ENCODE results near the gene SIAH3.

- TF ChIP-seq EZH2 (optimal IDR thresholded peaks at IDR 0.05; ENCODE audit: low read depth, low read length) (no peak), EZH2phosphoT487 (IDR thresholded peaks at IDR 0.05; ENCODE audit: low read length) (no peak)
- TF ChIP-seq, protein P1, sequence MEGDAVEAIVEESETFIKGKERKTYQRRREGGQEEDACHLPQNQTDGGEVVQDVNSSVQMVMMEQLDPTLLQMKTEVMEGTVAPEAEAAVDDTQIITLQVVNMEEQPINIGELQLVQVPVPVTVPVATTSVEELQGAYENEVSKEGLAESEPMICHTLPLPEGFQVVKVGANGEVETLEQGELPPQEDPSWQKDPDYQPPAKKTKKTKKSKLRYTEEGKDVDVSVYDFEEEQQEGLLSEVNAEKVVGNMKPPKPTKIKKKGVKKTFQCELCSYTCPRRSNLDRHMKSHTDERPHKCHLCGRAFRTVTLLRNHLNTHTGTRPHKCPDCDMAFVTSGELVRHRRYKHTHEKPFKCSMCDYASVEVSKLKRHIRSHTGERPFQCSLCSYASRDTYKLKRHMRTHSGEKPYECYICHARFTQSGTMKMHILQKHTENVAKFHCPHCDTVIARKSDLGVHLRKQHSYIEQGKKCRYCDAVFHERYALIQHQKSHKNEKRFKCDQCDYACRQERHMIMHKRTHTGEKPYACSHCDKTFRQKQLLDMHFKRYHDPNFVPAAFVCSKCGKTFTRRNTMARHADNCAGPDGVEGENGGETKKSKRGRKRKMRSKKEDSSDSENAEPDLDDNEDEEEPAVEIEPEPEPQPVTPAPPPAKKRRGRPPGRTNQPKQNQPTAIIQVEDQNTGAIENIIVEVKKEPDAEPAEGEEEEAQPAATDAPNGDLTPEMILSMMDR (IDR thresholded peaks at IDR 0.05; ENCODE audit: low read length) = no peak
Measured at GRCh38 chr13:45821811-45822210, 29.7 kb downstream of the SIAH3 start.
